NCI-H446 treated with DMSO at 0.1 percent for 48 hours (cell line): ENCODE data around the gene SMC1B.
"Not testable (repeated sequence)": the region's sequence is repeated elsewhere in the genome, so short reads cannot be mapped to it uniquely, and the experiment has no call there.

Experiments used
- DNase-seq: peaks from one replicate; lab custom pipeline; 2025; lab: John Stamatoyannopoulos, UW

SMC1B gene

DNA sequence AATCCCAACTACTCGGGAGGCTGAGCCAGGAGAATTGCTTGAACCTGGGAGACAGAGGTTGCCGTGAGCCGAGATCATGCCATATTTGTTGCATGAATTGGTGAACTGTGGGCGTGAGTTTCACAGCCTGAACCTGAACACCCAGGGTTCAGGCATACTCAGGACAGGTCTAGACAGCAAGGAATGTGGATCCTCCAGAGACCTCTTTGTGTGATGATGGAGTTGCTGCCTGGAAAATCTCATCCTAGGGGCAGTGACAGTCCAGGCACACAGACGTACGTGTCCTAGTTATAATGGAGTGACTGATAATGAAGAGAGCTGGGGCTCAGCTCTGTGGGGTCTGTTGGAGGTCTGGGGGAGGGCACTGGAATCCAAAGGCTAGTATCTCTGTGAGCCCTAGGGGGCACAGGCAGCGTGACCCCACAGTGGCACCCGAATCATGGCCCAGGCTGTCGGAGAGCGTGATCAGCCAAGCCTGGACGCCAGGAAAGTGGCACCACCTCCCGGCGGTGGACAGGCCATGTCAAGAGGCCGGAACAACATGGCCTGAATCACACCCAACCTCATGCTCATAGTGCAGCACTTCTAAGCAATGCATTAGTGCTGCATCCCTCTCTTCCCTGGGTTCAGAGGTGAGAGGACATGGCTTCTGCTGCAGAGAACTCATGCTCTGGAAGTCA lies 31.8 kb upstream of the SMC1B start:
- no peak for DNase-seq

- DNase-seq: no peak
Observed at GRCh38 chr22:45444168-45444567, 30.8 kb upstream of the SMC1B start.

GRCh38 chr22:45442116-45442515 lies 28.7 kb upstream of the SMC1B start:
- no peak for DNase-seq

- DNase-seq: no peak
Observed at GRCh38 chr22:45441138-45441537, 27.7 kb upstream of the SMC1B start.

DNA sequence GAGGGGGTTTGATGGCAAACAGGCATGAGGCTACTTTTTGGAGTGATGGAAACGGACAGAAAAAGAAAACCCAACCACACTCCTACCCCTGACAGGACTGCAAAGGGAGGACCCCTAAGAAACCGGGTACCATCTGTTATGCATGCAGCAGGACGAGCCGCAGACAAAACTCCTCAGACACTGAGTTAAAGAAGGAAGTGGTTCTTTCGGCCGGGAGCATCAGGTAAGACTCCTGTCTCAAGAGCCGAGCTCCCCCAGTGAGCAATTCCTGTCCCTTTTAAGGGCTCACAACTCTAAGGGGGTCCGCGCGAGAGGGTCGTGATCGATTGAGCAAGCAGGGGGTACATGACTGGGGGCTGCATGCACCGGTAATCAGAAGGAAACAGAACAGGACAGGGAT lies 27.3 kb upstream of the SMC1B start:
- DNase-seq: not testable (repeated sequence)

- no peak for DNase-seq
Observed at GRCh38 chr22:45438336-45438735, 24.9 kb upstream of the SMC1B start.

GRCh38 chr22:45436871-45437517 lies 23.6 kb upstream of the SMC1B start:
- DNase-seq: not testable (repeated sequence)

GRCh38 chr22:45435544-45436139 lies 22.2 kb upstream of the SMC1B start:
- DNase-seq: peak; percentile 59

DNA sequence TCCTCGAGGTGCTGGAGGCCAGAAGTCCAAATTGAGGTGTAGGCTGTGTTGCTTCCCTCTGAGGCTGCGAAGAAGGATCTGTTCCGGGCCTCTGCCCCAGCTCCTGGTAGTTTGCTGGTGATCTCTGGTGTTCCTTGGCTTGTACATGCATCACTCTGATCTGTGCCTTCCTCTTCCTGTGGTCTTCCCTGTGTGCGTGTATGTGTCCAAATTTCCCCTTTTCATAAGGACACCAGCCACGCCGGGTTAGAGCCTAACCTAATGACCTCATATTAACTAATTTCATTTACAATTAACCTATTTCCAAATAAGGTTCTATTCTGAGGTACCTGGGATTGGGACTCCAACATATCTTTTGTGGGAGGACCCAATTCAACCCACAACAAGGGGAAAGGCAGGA lies 21.6 kb upstream of the SMC1B start:
- no peak for DNase-seq

DNA sequence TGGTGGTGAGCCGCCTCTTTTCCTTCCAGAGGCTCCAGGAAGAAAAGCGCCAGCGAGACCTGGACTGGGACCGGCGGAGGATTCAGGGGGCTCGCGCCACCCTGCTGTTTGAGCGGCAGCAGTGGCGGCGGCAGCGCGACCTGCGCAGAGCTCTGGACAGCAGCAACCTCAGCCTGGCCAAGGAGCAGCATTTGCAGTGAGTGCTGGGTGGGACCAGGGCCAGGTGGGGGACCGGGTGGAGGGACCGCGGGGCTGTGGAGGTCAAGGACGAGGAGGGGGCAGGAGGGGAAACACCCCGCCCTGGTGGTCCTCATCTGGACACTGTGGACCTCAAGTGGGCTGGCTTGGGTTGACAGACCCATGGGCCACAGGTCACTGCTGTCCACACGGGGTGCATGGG lies 17.5 kb upstream of the SMC1B start:
- DNase-seq: no peak

DNA sequence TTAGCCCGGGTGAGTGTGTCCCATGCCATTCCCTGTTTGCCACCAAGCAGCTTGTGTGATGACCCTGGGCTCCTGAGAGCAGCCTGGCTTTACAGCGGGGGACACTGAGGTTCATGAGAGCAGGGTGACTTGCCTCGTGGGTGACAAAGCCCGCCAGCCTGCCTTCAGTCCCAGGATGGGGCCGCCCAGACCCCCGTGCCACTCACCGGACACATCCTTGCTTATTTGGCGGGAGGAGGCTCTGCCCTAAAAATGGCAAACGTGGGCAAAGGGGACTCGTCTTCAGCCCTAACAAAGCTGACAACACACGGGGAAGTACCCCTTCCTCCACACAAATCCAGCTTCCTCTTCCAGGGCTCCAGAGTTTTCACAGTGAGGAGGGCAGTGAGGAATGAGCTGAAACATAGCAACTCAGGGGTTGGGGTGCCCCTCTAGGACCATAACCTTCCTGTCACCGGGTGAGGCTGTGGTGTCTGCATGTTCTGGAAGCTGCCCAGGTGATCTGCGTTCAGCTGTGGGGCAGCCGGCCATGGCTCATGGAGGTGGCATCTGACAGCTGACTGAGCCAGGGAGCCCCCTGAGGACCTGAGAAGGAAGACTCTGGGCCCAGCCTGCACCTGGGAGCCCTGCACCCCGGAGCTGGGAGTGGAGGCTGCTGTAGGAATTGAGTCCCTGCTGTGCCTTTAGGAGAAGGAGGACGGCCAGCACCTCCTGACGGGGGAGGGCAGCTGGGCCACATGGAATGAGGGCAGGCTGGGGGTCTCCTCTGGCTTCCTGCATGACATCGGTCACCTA lies 16.8 kb upstream of the SMC1B start:
- DNase-seq: no peak

- no peak for DNase-seq
Observed at GRCh38 chr22:45429424-45429823, 16.0 kb upstream of the SMC1B start.

GRCh38 chr22:45428391-45429385 lies 15.3 kb upstream of the SMC1B start:
- no peak for DNase-seq

GRCh38 chr22:45427114-45427513 lies 13.7 kb upstream of the SMC1B start:
- DNase-seq: no peak

- no peak for DNase-seq
Observed at GRCh38 chr22:45426387-45426786, 13.0 kb upstream of the SMC1B start.

GRCh38 chr22:45425531-45426265 lies 12.3 kb upstream of the SMC1B start:
- DNase-seq: no peak

DNA sequence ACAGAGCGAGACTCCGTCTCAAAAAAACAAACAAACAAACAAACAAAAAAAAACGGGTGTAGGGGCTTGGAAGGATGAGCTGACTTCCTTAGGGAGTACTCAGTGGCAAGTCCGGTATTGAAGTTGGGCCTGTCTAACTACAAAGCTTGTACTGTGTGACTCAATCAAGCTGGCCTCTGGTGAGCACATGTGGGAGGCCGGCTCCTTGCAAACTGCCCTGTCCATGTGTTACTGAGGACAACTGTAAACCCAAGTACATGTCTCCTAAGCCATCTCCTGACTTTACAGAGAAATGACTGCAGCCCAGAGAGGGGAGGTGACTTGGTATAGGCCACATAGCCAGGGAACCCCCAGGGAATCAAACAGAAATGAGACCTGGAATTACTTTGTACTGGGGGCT lies 11.7 kb upstream of the SMC1B start:
- no peak for DNase-seq

- DNase-seq: no peak
Observed at GRCh38 chr22:45424241-45424731, 10.9 kb upstream of the SMC1B start.

DNA sequence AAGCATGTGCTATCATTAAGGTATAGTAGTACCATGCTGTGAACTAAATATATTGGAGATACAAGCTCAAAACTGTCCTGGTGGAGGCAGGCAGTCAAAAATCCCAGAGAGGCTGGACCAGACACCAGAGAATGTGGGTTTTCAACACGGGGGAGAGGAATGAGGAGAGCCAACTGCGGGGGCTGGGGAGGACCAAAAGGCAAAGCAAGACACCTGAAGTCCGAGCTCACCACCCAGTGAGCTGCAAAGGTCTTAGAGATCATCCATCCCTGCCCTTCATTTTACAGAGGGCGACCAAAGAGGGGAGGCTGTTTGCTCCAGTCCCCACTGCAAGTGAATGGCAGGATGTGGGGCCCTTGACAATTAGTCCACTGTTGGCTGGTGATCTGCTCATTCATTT lies 10.1 kb upstream of the SMC1B start:
- DNase-seq: no peak

DNA sequence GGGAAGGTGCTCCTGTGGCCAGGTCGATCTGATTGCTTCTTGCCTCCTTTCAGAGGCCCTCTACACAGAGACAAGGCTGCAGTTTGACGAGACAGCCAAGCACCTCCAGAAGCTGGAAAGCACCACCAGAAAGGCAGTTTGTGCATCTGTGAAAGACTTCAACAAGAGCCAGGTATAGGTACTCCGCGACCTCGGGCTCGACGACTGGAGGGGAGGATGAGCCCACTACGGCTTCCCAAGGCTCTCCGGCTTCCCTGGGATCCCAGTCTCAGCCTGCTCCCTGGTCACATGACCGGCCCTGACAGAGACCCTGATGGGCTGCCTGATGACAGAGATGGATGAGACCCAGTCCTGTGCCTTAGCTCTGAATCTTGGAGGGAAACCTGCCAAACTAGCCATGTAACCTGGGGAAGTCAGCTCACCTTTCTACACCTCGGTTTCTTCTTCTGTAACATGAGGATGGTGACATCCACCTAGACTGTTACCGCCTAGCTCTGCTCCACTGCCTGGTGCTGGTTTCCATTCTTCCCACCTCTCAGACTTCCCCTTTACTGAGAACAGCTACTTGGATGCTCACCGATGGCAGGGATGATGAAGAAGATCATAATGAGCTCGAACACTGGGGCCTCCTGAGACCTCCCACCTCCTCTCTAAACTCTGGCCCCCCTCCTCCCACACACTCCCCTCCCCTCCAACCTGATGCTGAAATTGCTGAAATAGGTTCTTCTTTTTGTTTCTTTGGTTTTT lies 9.0 kb upstream of the SMC1B start:
- DNase-seq: no peak
